Retinal pigment epithelial cell (primary cell): ENCODE data around the gene MEIS3.

Experiments used
- DNase-seq: peaks from one replicate; pipeline ENCODE4 v3.0.0-alpha.2; 2010; ENCODE audit warnings: low read depth
- H3K4me3 ChIP-seq: 2 replicates; pipeline ENCODE4 v1.5.1; 2011; ENCODE audit warnings: mild to moderate bottlenecking, low read length, control low read depth, moderate library complexity
- CTCF ChIP-seq: conservative IDR thresholded peaks from 2 replicates; pipeline ENCODE4 v1.5.1; 2011; ENCODE audit warnings: low read depth, low read length, control low read depth, inconsistent platforms

MEIS3 gene

GRCh38 chr19:47419030-47419783 lies at the start of gene MEIS3:
Gene MEIS3 (minus strand): TSS chr19:47419527. CDS start chr19:47419081, 446 bp downstream.
- DNase-seq: no peak
- no peak for TF ChIP-seq CTCF
- H3K4me3 ChIP-seq: no peak within 1 kb of the TSS

- no peak for TF ChIP-seq CTCF
- H3K4me3 ChIP-seq: no peak overlapping the region
- DNase-seq: no peak
Observed at GRCh38 chr19:47467914-47468313, 48.6 kb upstream of the MEIS3 start.

- no peak overlapping the region for H3K4me3 ChIP-seq
- no peak for DNase-seq
- TF ChIP-seq CTCF: no peak
Observed at GRCh38 chr19:47465957-47466356, 46.6 kb upstream of the MEIS3 start.

GRCh38 chr19:47464675-47465419 lies 45.5 kb upstream of the MEIS3 start:
- no peak overlapping the region for H3K4me3 ChIP-seq
- TF ChIP-seq CTCF: no peak
- DNase-seq: no peak

- no peak overlapping the region for H3K4me3 ChIP-seq
- no peak for TF ChIP-seq CTCF
- no peak for DNase-seq
Observed at GRCh38 chr19:47461876-47462275, 42.5 kb upstream of the MEIS3 start.

GRCh38 chr19:47459477-47459876 lies 40.1 kb upstream of the MEIS3 start:
- TF ChIP-seq CTCF: no peak
- H3K4me3 ChIP-seq: no peak overlapping the region
- DNase-seq: no peak

- no peak for DNase-seq
- H3K4me3 ChIP-seq: no peak overlapping the region
- no peak for TF ChIP-seq CTCF
Observed at GRCh38 chr19:47458672-47459071, 39.3 kb upstream of the MEIS3 start.
